GM12864 (cell line): ENCODE data around the gene SPRR2D.

ENCODE experiments used
- DNase-seq: peaks from one replicate; pipeline ENCODE4 v3.0.0-alpha.2; 2011; ENCODE audit warnings: low read depth
- H3K4me3 ChIP-seq: 2 replicates; pipeline ENCODE4 v1.5.1; 2011; ENCODE audit warnings: mild to moderate bottlenecking, low read depth, low read length, control low read depth
- TF ChIP-seq, protein P1 (sequence below): IDR thresholded peaks from 2 replicates; pipeline ENCODE4 v1.5.1; 2011; ENCODE audit warnings: low read depth, mild to moderate bottlenecking, moderate library complexity, low read length, control low read depth, inconsistent platforms; ENCODE audit errors: missing control alignments

Gene SPRR2D

GRCh38 chr1:152993186-152993585 is 47.7 kb downstream of the SPRR2D start:
- no peak overlapping the region for H3K4me3 ChIP-seq
- TF ChIP-seq, protein P1, sequence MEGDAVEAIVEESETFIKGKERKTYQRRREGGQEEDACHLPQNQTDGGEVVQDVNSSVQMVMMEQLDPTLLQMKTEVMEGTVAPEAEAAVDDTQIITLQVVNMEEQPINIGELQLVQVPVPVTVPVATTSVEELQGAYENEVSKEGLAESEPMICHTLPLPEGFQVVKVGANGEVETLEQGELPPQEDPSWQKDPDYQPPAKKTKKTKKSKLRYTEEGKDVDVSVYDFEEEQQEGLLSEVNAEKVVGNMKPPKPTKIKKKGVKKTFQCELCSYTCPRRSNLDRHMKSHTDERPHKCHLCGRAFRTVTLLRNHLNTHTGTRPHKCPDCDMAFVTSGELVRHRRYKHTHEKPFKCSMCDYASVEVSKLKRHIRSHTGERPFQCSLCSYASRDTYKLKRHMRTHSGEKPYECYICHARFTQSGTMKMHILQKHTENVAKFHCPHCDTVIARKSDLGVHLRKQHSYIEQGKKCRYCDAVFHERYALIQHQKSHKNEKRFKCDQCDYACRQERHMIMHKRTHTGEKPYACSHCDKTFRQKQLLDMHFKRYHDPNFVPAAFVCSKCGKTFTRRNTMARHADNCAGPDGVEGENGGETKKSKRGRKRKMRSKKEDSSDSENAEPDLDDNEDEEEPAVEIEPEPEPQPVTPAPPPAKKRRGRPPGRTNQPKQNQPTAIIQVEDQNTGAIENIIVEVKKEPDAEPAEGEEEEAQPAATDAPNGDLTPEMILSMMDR: no peak
- DNase-seq: no peak
